ENCODE data around the gene KAT8. TPM values are rescaled to one million over a fixed set of nuclear protein-coding genes. Genes with fewer than 3 reads are reported as not detected.

Gene KAT8
- total RNA-seq, 1 donor = 24.6 TPM

DNA sequence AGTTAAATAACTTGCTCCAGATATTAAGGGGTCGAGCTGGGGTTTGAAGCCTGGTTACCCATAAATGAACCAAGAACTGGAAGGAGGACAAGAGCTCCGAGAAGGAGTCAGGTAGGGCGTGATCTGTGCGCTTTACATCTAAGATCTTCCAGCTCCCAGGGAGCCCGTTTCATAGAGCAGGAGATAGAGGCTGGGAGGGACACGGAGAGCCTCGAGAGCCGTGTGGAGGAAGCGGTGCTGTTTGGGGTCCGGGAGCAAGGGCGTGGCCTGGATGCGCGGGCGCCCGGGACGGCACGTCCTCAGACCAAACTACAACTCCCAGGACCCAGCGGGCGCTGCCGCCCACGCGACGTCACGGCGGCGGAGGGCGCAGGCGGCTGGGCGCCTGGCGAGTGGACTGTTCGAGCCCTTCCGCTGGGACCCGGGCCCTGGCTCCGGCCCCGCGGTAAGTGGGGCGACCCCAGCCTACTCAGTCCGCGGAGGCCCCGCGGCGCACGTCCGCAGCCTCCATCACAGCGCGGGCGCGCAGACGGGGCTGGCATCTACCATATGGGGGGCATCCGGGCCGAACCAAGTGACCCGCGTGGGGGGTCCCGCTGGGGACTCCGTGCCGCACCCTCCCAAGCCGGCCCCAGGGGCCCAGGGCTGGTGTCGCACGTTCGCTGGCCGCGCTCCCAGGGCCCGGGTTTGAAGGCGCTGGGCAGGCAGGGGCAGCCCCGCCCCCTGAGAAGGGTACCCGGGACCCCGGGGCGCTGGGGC, 9.2 kb upstream of the KAT8 start, which contains the start of gene BCKDK:
TSS of gene BCKDK (plus strand) at position 352 of the 759 bp plus-strand sequence. CDS start 838 bp downstream, outside the sequence.
- H3K4me3 ChIP-seq (ENCODE audit: low read depth, low read length) = peak within 1 kb of the TSS; percentile 90
- peak; percentile 60 for DNase-seq (ENCODE audit: low read depth)
- TF ChIP-seq, protein P1, sequence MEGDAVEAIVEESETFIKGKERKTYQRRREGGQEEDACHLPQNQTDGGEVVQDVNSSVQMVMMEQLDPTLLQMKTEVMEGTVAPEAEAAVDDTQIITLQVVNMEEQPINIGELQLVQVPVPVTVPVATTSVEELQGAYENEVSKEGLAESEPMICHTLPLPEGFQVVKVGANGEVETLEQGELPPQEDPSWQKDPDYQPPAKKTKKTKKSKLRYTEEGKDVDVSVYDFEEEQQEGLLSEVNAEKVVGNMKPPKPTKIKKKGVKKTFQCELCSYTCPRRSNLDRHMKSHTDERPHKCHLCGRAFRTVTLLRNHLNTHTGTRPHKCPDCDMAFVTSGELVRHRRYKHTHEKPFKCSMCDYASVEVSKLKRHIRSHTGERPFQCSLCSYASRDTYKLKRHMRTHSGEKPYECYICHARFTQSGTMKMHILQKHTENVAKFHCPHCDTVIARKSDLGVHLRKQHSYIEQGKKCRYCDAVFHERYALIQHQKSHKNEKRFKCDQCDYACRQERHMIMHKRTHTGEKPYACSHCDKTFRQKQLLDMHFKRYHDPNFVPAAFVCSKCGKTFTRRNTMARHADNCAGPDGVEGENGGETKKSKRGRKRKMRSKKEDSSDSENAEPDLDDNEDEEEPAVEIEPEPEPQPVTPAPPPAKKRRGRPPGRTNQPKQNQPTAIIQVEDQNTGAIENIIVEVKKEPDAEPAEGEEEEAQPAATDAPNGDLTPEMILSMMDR (IDR thresholded peaks at IDR 0.05; ENCODE audit: insufficient read depth, low read depth, low read length) = no peak

GRCh38 chr16:31108794-31109558, 8.5 kb upstream of the KAT8 start:
- TF ChIP-seq, protein P1 (IDR thresholded peaks at IDR 0.05; ENCODE audit: insufficient read depth, low read depth, low read length) = no peak
- DNase-seq (ENCODE audit: low read depth) = no peak
- peak overlapping the region; percentile 90 for H3K4me3 ChIP-seq (ENCODE audit: low read depth, low read length)

DNA sequence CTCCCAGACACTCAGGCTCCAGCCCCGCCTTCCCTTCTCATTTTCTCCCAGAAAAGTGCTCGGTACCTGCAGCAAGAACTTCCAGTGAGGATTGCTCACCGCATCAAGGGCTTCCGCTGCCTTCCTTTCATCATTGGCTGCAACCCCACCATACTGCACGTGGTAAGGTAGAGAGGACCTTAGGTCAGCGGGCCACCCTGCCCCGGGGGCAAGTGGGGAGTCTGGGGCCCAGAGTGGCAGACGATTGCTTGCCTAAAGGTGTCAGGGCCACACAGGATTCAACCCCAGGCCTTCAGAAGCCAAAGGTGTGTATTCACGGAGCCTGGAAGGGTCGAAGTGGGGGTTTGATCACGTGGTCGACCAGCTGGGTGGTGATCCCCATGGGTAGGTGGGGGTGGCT, 7.8 kb upstream of the KAT8 start:
- DNase-seq (ENCODE audit: low read depth) = no peak
- TF ChIP-seq, protein P1 (IDR thresholded peaks at IDR 0.05; ENCODE audit: insufficient read depth, low read depth, low read length) = no peak
- peak overlapping the region; percentile 90 for H3K4me3 ChIP-seq (ENCODE audit: low read depth, low read length)

GRCh38 chr16:31110106-31111034, 7.1 kb upstream of the KAT8 start:
- TF ChIP-seq, protein P1 (IDR thresholded peaks at IDR 0.05; ENCODE audit: insufficient read depth, low read depth, low read length) = no peak
- no peak overlapping the region for H3K4me3 ChIP-seq (ENCODE audit: low read depth, low read length)

DNA sequence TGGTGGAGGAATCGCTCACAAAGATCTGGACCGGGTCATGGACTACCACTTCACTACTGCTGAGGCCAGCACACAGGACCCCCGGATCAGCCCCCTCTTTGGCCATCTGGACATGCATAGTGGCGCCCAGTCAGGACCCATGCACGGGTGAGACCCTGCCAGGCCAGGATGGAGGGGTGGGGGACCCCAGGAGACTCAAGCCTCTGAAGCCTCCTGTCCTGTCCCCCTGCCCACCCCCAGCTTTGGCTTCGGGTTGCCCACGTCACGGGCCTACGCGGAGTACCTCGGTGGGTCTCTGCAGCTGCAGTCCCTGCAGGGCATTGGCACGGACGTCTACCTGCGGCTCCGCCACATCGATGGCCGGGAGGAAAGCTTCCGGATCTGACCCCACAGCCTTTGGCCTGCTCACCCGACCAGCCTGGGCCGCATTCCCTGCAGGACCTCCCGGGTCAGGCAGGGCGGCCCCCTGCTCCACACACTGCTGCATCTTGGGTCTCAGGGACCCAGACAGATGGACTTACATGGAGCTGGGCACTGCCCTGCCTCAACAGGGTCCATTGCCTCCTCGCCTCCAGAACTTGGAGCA, 5.5 kb upstream of the KAT8 start:
- DNase-seq (ENCODE audit: low read depth) = no peak
- H3K4me3 ChIP-seq (ENCODE audit: low read depth, low read length) = no peak overlapping the region

More at GRCh38 chr16:31110106-31111034, 7.1 kb upstream of the KAT8 start:
- DNase-seq (ENCODE audit: low read depth) = no peak

More for the DNA sequence above, 5.5 kb upstream of the KAT8 start:
- TF ChIP-seq, protein P1 (IDR thresholded peaks at IDR 0.05; ENCODE audit: insufficient read depth, low read depth, low read length) = no peak

Data from fibroblast of villous mesenchyme (primary cell).